DOHH2 (cell line): Measurements from ENCODE around the gene WDR70.

Source experiments
- H3F3A ChIP-seq: fragments of 200-600 bp; sonication (generic), shearing (Covaris generic); 2 replicates; pipeline ENCODE4 v1.6.0; 2016; ENCODE audit warnings: antibody characterized with exemption, mild to moderate bottlenecking; ENCODE audit not compliant: control insufficient read depth, insufficient read depth
- H3K27ac ChIP-seq: fragments of 200-600 bp; sonication (generic); 2 replicates; pipeline ENCODE4 v1.5.1; 2014; ENCODE audit warnings: low read depth, mild to moderate bottlenecking, low read length, moderate library complexity
- H3K27me3 ChIP-seq: fragments of 200-600 bp; sonication (generic); 2 replicates; pipeline ENCODE4 v1.6.1; 2014; ENCODE audit warnings: mild to moderate bottlenecking, low read length, mixed read lengths; ENCODE audit not compliant: control insufficient read depth
- H3K36me3 ChIP-seq: fragments of 200-600 bp; sonication (generic); 2 replicates; pipeline ENCODE4 v1.6.1; 2014; ENCODE audit warnings: mild to moderate bottlenecking, low read length, moderate library complexity, mixed read lengths; ENCODE audit not compliant: control insufficient read depth
- H3K4me1 ChIP-seq: fragments of 200-600 bp; sonication (generic); 2 replicates; pipeline ENCODE4 v1.6.1; 2014; ENCODE audit warnings: mild to moderate bottlenecking, low read length, mixed read lengths; ENCODE audit not compliant: control insufficient read depth
- H3K4me2 ChIP-seq: fragments of 200-600 bp; sonication (generic); 2 replicates; pipeline ENCODE4 v1.6.0; 2014; ENCODE audit warnings: mild to moderate bottlenecking, low read length, moderate library complexity
- H3K4me3 ChIP-seq: fragments of 200-600 bp; sonication (generic); 2 replicates; pipeline ENCODE4 v1.5.1; 2014; ENCODE audit warnings: mild to moderate bottlenecking, low read length, mixed read lengths
- H3K79me2 ChIP-seq: fragments of 200-600 bp; sonication (generic); 2 replicates; pipeline ENCODE4 v1.6.1; 2014; ENCODE audit warnings: mild to moderate bottlenecking, low read length, mixed read lengths; ENCODE audit not compliant: control insufficient read depth
- H3K9me2 ChIP-seq: fragments of 200-600 bp; sonication (generic); replicated peaks from 2 replicates; pipeline ENCODE4 v1.6.1; 2014; ENCODE audit warnings: mild to moderate bottlenecking, low read length, mixed read lengths; ENCODE audit not compliant: control insufficient read depth
- H3K9me3 ChIP-seq: fragments of 200-600 bp; sonication (generic); 2 replicates; pipeline ENCODE4 v1.6.1; 2014; ENCODE audit warnings: antibody characterized with exemption, low read length, mixed read lengths; ENCODE audit not compliant: control insufficient read depth, insufficient read depth
- H4K20me1 ChIP-seq: fragments of 200-600 bp; sonication (generic); 2 replicates; pipeline ENCODE4 v1.6.0; 2014; ENCODE audit warnings: low read depth, mild to moderate bottlenecking, antibody characterized with exemption, low read length, moderate library complexity; ENCODE audit not compliant: control insufficient read depth, insufficient read depth
- CTCF ChIP-seq: fragments of 200-600 bp; sonication (generic); IDR thresholded peaks from one replicate; pipeline ENCODE4 v1.5.1; 2014; ENCODE audit warnings: antibody characterized with exemption, mild to moderate bottlenecking, low read depth, low read length; ENCODE audit not compliant: poor library complexity, severe bottlenecking
- EZH2phosphoT487 ChIP-seq: fragments of 200-600 bp; sonication (generic); IDR thresholded peaks from 2 replicates; pipeline ENCODE4 v1.6.1; 2017; ENCODE audit warnings: borderline replicate concordance, mild to moderate bottlenecking, antibody characterized with exemption, low read length, moderate library complexity, mixed read lengths

WDR70 gene

GRCh38 chr5:37631939-37632338, 252.8 kb downstream of the WDR70 start:
- TF ChIP-seq CTCF (no peak), EZH2phosphoT487 (no peak)
- no peaks in the 10 kb centered on the region for H3K9me2 ChIP-seq
- H4K20me1 ChIP-seq = no peaks in the 10 kb centered on the region

GRCh38 chr5:37637165-37637845, 258.2 kb downstream of the WDR70 start:
- Histone ChIP-seq H3K4me3 (no peak overlapping the region), H3K9me3 (no peaks in the 10 kb centered on the region), H3K79me2 (no peaks in the 10 kb centered on the region), H3K27me3 (no peaks in the 10 kb centered on the region), H3K9me2 (no peaks in the 10 kb centered on the region), H3K27ac (no peak overlapping the region), H3F3A (no peaks in the 10 kb centered on the region), H3K4me2 (no peak overlapping the region), H3K4me1 (no peaks in the 10 kb centered on the region), H3K36me3 (no peaks in the 10 kb centered on the region), H4K20me1 (no peaks in the 10 kb centered on the region)
- no peak for TF ChIP-seq CTCF
- no peak for TF ChIP-seq EZH2phosphoT487

More at GRCh38 chr5:37631939-37632338, 252.8 kb downstream of the WDR70 start:
- no peaks in the 10 kb centered on the region for H3K4me1 ChIP-seq
- peaks cover 5% of the 10 kb centered on the region; the same call in 1 of the 2 replicates for H3K9me3 ChIP-seq
- H3F3A ChIP-seq = no peaks in the 10 kb centered on the region
- no peak overlapping the region for H3K4me3 ChIP-seq
- no peaks in the 10 kb centered on the region for H3K27me3 ChIP-seq
- H3K36me3 ChIP-seq = no peaks in the 10 kb centered on the region
- no peak overlapping the region for H3K27ac ChIP-seq
- no peak overlapping the region for H3K4me2 ChIP-seq
- H3K79me2 ChIP-seq = no peaks in the 10 kb centered on the region

GRCh38 chr5:37638897-37639296, 259.8 kb downstream of the WDR70 start:
- no peaks in the 10 kb centered on the region for H3K79me2 ChIP-seq
- no peak overlapping the region for H3K27ac ChIP-seq

More at GRCh38 chr5:37638897-37639296, 259.8 kb downstream of the WDR70 start:
- no peaks in the 10 kb centered on the region for H3K9me3 ChIP-seq
- TF ChIP-seq CTCF (no peak), EZH2phosphoT487 (no peak)
- no peaks in the 10 kb centered on the region for H3F3A ChIP-seq
- no peaks in the 10 kb centered on the region for H3K4me1 ChIP-seq
- no peaks in the 10 kb centered on the region for H3K9me2 ChIP-seq
- H3K4me2 ChIP-seq = no peak overlapping the region
- H4K20me1 ChIP-seq = no peaks in the 10 kb centered on the region
- no peak overlapping the region for H3K4me3 ChIP-seq
- H3K27me3 ChIP-seq = no peaks in the 10 kb centered on the region
- no peaks in the 10 kb centered on the region for H3K36me3 ChIP-seq
